DND-41 (cell line): ENCODE measurements around the gene ARHGAP28.

ENCODE experiments used
- CTCF ChIP-seq: IDR thresholded peaks from 2 replicates; pipeline ENCODE4 v1.5.1; 2012; ENCODE audit warnings: borderline replicate concordance, low read length, moderate library complexity, mild to moderate bottlenecking; ENCODE audit not compliant: poor library complexity, severe bottlenecking; ENCODE audit errors: extremely low read depth
- EZH2 ChIP-seq: IDR thresholded peaks from 3 replicates; pipeline ENCODE4 v1.6.1; 2012; ENCODE audit warnings: borderline replicate concordance, low read depth, mild to moderate bottlenecking, moderate library complexity, low read length, inconsistent platforms; ENCODE audit not compliant: severe bottlenecking

GRCh38 chr18:6830916-6831315 is 101.4 kb downstream of the ARHGAP28 start:
- TF ChIP-seq CTCF: no peak
- TF ChIP-seq EZH2: no peak
